H9 (cell line): Measurements from ENCODE around the gene CCDC158. TPM values are rescaled to one million over a fixed set of nuclear protein-coding genes. Genes with fewer than 3 reads are reported as not detected.

Experiments
- DNase-seq: peaks from one replicate; pipeline ENCODE4 v3.0.0-alpha.2; 2017
- H2AFZ ChIP-seq: one replicate; pipeline ENCODE4 v1.6.1; 2013; ENCODE audit warnings: mild to moderate bottlenecking, low read length, control low read depth, moderate library complexity
- H2AK5ac ChIP-seq: 2 replicates; pipeline ENCODE4 v1.6.1; 2013; ENCODE audit warnings: low read length, control low read depth, mixed read lengths; ENCODE audit not compliant: insufficient read length
- H2BK120ac ChIP-seq: one replicate; pipeline ENCODE4 v1.6.1; 2013; ENCODE audit warnings: low read depth, mild to moderate bottlenecking, low read length, control low read depth, inconsistent platforms; ENCODE audit not compliant: poor library complexity, severe bottlenecking
- H2BK12ac ChIP-seq: 2 replicates; pipeline ENCODE4 v1.6.1; 2013; ENCODE audit warnings: low read length, control low read depth, mixed read lengths, low read depth; ENCODE audit not compliant: insufficient read length
- H2BK15ac ChIP-seq: 2 replicates; pipeline ENCODE4 v1.6.1; 2013; ENCODE audit warnings: low read depth, low read length, control low read depth
- H2BK20ac ChIP-seq: one replicate; pipeline ENCODE4 v1.6.1; 2013; ENCODE audit warnings: low read depth, mild to moderate bottlenecking, low read length, control low read depth, inconsistent platforms; ENCODE audit not compliant: poor library complexity, severe bottlenecking
- H2BK5ac ChIP-seq: 2 replicates; pipeline ENCODE4 v1.6.1; 2013; ENCODE audit warnings: low read length, control low read depth, mixed read lengths; ENCODE audit not compliant: insufficient read length
- H3K14ac ChIP-seq: 2 replicates; pipeline ENCODE4 v1.6.1; 2013; ENCODE audit warnings: low read length, control low read depth; ENCODE audit not compliant: insufficient read depth
- H3K18ac ChIP-seq: 2 replicates; pipeline ENCODE4 v1.6.1; 2013; ENCODE audit warnings: low read depth, mild to moderate bottlenecking, mixed read lengths, low read length, control low read depth; ENCODE audit not compliant: insufficient read length
- H3K23ac ChIP-seq: 2 replicates; pipeline ENCODE4 v1.6.1; 2013; ENCODE audit warnings: low read length, control low read depth, mixed read lengths, low read depth; ENCODE audit not compliant: insufficient read length
- H3K23me2 ChIP-seq: 2 replicates; pipeline ENCODE4 v1.6.1; 2013; ENCODE audit warnings: low read depth, mild to moderate bottlenecking, mixed read lengths, low read length, control low read depth; ENCODE audit not compliant: insufficient read length, poor library complexity, severe bottlenecking
- H3K27ac ChIP-seq: 2 replicates; pipeline ENCODE4 v1.5.1; 2013; ENCODE audit warnings: low read length, control low read depth, mixed read lengths, low read depth; ENCODE audit not compliant: insufficient read length
- H3K27me3 ChIP-seq: 2 replicates; pipeline ENCODE4 v1.6.1; 2013; ENCODE audit warnings: low read length, control low read depth, inconsistent platforms; ENCODE audit not compliant: insufficient read depth
- H3K4ac ChIP-seq: 2 replicates; pipeline ENCODE4 v1.6.1; 2013; ENCODE audit warnings: low read depth, mild to moderate bottlenecking, control low read depth, inconsistent platforms, low read length, moderate library complexity
- H3K4me1 ChIP-seq: 2 replicates; pipeline ENCODE4 v1.6.1; 2013; ENCODE audit warnings: low read length, control low read depth, inconsistent platforms; ENCODE audit not compliant: insufficient read depth
- H3K4me2 ChIP-seq: 2 replicates; pipeline ENCODE4 v1.6.1; 2013; ENCODE audit warnings: low read length, control low read depth, mixed read lengths; ENCODE audit not compliant: insufficient read length, insufficient read depth
- H3K56ac ChIP-seq: 2 replicates; pipeline ENCODE4 v1.6.1; 2013; ENCODE audit warnings: low read depth, mild to moderate bottlenecking, mixed read lengths, low read length, control low read depth; ENCODE audit not compliant: insufficient read length
- H3K79me1 ChIP-seq: 2 replicates; pipeline ENCODE4 v1.6.1; 2013; ENCODE audit warnings: low read depth, mild to moderate bottlenecking, moderate library complexity, low read length, control low read depth, inconsistent platforms; ENCODE audit not compliant: insufficient read depth, poor library complexity, severe bottlenecking
- H3K79me2 ChIP-seq: 2 replicates; pipeline ENCODE4 v1.6.1; 2013; ENCODE audit warnings: low read length, control low read depth, inconsistent platforms; ENCODE audit not compliant: insufficient read depth
- H3K9ac ChIP-seq: 2 replicates; pipeline ENCODE4 v1.6.1; 2013; ENCODE audit warnings: low read length, control low read depth, mixed read lengths; ENCODE audit not compliant: insufficient read length; ENCODE audit errors: extremely low read depth
- H3K9me3 ChIP-seq: one replicate; pipeline ENCODE4 v1.6.1; 2013; ENCODE audit warnings: low read depth, low read length, inconsistent platforms; ENCODE audit not compliant: control insufficient read depth
- H3T11ph ChIP-seq: one replicate; pipeline ENCODE4 v1.6.1; 2013; ENCODE audit warnings: mild to moderate bottlenecking, low read length, control low read depth, inconsistent platforms
- H4K20me1 ChIP-seq: one replicate; pipeline ENCODE4 v1.6.1; 2013; ENCODE audit not compliant: control insufficient read depth, insufficient read length, insufficient read depth
- H4K5ac ChIP-seq: 2 replicates; pipeline ENCODE4 v1.6.1; 2013; ENCODE audit warnings: low read depth, mild to moderate bottlenecking, mixed read lengths, low read length, control low read depth; ENCODE audit not compliant: insufficient read length
- H4K8ac ChIP-seq: replicated peaks from 2 replicates; pipeline ENCODE4 v1.6.1; 2013; ENCODE audit warnings: low read length, control low read depth, mixed read lengths, low read depth; ENCODE audit not compliant: insufficient read length
- H4K91ac ChIP-seq: 2 replicates; pipeline ENCODE4 v1.6.1; 2013; ENCODE audit warnings: low read depth, mild to moderate bottlenecking, moderate library complexity, mixed read lengths, low read length, control low read depth; ENCODE audit not compliant: insufficient read length
- H3K27ac Mint-ChIP-seq, 3 experiments: 2 replicates in 2 of 3; 3 replicates in 1 of 3; pipeline ENCODE4 v1.8.0; 2020 to 2021; ENCODE audit warnings: mixed read lengths in 3 of 3, mild to moderate bottlenecking in 1 of 3, moderate library complexity in 1 of 3
- H3K27me3 Mint-ChIP-seq: 2 replicates; pipeline ENCODE4 v1.8.0; 2021; ENCODE audit warnings: low read depth, mild to moderate bottlenecking, moderate library complexity, mixed read lengths
- H3K36me3 Mint-ChIP-seq, 3 experiments: 2 replicates in 2 of 3; 3 replicates in 1 of 3; pipeline ENCODE4 v1.8.0; 2020 to 2021; ENCODE audit warnings: low read depth in 3 of 3, mixed read lengths in 3 of 3; ENCODE audit not compliant: insufficient read depth in 1 of 3
- H3K4me1 Mint-ChIP-seq, 2 experiments: 2 replicates each; pipeline ENCODE4 v1.8.0; 2020; ENCODE audit warnings: mixed read lengths in 2 of 2
- H3K4me3 Mint-ChIP-seq, 2 experiments: 2 replicates in 1 of 2; 3 replicates in 1 of 2; pipeline ENCODE4 v1.8.0; 2020 to 2021; ENCODE audit warnings: mild to moderate bottlenecking in 2 of 2, mixed read lengths in 2 of 2, moderate library complexity in 1 of 2
- H3K9me3 Mint-ChIP-seq, 2 experiments: 2 replicates in 1 of 2; 3 replicates in 1 of 2; pipeline ENCODE4 v1.8.0; 2020; ENCODE audit warnings: mild to moderate bottlenecking in 2 of 2, mixed read lengths in 2 of 2, moderate library complexity in 1 of 2
- CTCF ChIP-seq: fragments of 200-600 bp; sonication (generic); conservative IDR thresholded peaks from 3 replicates; pipeline ENCODE4 v1.8.0; 2021; ENCODE audit warnings: antibody characterized with exemption, mild to moderate bottlenecking
- WGBS: extraction: QIAGEN DNeasy Blood & Tissue Kit; methylation state at CpG from one replicate; pipeline ENCODE4 v1.1.7; 2013; ENCODE audit warnings: missing lambda C conversion rate, low lambda C conversion rate, mixed read lengths; ENCODE audit not compliant: insufficient read length; ENCODE audit errors: extremely low coverage; 5-methylcytosine and 5-hydroxymethylcytosine counted together
- total RNA-seq: library from RNA; stranded (reverse); gene quantifications from 2 replicates; pipeline ENCODE4 v1.2.1, GENCODE V29; 2021

CCDC158 gene
- total RNA-seq, 1 experiment from 2014 or later = not detected

GRCh38 chr4:76449362-76449767 is 28.4 kb upstream of the CCDC158 start:
- Histone ChIP-seq H3K4me2 (no peak overlapping the region), H2BK15ac (no peak overlapping the region), H2BK120ac (no peak overlapping the region), H3K27me3 (no peaks in the 10 kb centered on the region), H4K91ac (no peak overlapping the region), H3K14ac (no peak overlapping the region), H3K23ac (no peak overlapping the region), H3K79me2 (no peaks in the 10 kb centered on the region), H3K4me1 (peaks cover 3% of the 10 kb centered on the region; the same call in 1 of the 2 replicates), H2BK5ac (no peak overlapping the region), H3T11ph (no peak overlapping the region), H3K27ac (no peak overlapping the region), H3K9ac (no peak overlapping the region), H3K18ac (no peak overlapping the region), H3K56ac (no peak overlapping the region), H2BK12ac (no peak overlapping the region), H3K23me2 (no peaks in the 10 kb centered on the region), H4K20me1 (no peaks in the 10 kb centered on the region), H2BK20ac (no peak overlapping the region), H2AFZ (no peak overlapping the region), H4K8ac (no peak overlapping the region), H3K79me1 (no peaks in the 10 kb centered on the region), H3K4ac (no peak overlapping the region), H3K9me3 (no peaks in the 10 kb centered on the region), H2AK5ac (no peak overlapping the region), H4K5ac (no peak overlapping the region)
- Mint-ChIP-seq H3K4me3 (no peak overlapping the region), H3K36me3 (0 out of 7 replicates have a peak, but pooled peaks cover 0 to 1% (median 0%) of the 10 kb centered on the region in 3 experiments), H3K27ac (no peak overlapping the region), H3K4me1 (peaks cover 13 to 15% of the 10 kb centered on the region in 2 experiments), H3K9me3 (no peaks in the 10 kb centered on the region), H3K27me3 (no peaks in the 10 kb centered on the region)
- no peak for DNase-seq
- no peak for TF ChIP-seq CTCF
- WGBS = no CpG with 5 or more reads among the region's 3 CpGs
